NOMO-1 (cell line): ENCODE data around the gene CYBA.
A peak's percentile ranks its signal among the peaks of the same experiment; 100 is the strongest.

Source experiments
- DNase-seq, 2 experiments: peaks; one replicate each; lab custom pipeline; 2025; ENCODE audit not compliant: unreplicated experiment in 2 of 2; lab: John Stamatoyannopoulos, UW

CYBA gene

DNA sequence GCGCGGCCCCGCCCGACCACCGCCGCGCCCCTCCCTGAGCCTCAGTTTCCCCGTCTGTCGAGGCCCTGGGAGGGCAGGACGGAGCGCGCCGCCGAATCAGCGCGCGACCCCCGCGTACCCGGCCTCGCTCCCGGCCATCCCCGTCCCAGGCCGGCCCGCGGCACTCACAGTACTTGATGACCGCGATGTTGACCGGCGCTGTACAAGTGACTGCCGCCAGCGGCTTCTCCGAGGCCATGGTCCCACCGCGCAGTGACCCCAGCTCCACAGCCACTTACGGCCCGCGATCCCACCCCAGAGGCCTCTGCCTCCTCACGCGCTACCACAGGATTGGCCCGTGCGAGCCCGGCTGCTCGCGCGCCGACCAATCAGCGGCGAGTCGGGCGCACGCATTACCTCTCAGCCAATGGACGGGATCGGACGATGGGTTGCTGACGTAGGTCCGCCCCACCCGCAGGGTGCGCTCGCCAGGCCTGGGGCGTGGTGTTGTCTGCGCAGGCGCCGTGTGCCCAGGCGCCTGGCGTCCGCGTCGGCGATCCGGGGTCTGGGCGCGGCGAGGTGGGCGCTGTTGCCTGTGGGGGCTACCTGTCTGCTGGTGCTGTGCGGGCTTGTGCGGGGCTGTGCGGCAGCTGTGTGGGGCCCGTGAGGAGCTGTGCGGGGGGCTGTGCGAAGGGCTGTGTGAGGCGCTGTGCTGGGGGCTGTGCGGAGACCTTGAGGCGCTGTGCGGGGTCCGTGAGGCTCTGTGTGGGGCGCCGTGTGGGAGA lies 12.2 kb upstream of the CYBA start, which contains the start of gene MVD:
Gene MVD (minus strand): TSS at position 249 of the 764 bp plus-strand sequence. CDS start 11 bp downstream, at position 238.
- DNase-seq, result peak; percentile 97 to 99

DNA sequence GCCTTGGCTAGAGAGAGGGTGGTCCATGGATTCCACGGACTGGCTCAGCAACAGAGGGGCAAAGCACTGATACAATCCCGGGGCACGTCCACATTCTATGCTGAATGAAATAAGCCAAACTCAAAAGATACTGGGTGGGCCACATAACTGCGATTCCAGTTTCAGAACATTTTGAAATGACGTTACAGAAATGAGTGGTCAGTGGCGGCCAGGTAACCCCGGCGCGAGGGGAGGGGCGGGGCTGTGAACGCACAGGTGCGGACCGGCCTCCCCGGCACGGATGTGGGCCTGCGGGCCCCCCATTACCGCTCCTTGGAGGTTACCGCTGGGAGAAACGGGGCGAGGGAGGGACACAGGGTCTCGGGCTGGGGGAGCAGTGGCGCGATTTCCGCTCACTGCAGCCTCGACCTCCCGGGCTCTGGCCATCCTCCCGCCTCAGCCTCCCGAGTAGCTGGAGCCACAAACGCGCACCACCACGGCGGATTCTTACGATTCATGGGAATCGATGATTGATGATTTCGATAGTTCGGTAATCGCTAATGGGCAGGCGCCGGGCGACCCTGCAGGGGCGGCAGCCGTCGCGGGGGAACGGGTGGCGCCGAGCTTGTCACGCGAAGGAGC lies 11.5 kb upstream of the CYBA start:
- no peak for DNase-seq

- no peak for DNase-seq
These were observed 10.6 kb upstream of the CYBA start for GRCh38 chr16:88661468-88661867.

GRCh38 chr16:88659160-88659559 lies 8.3 kb upstream of the CYBA start:
- no peak for DNase-seq

DNA sequence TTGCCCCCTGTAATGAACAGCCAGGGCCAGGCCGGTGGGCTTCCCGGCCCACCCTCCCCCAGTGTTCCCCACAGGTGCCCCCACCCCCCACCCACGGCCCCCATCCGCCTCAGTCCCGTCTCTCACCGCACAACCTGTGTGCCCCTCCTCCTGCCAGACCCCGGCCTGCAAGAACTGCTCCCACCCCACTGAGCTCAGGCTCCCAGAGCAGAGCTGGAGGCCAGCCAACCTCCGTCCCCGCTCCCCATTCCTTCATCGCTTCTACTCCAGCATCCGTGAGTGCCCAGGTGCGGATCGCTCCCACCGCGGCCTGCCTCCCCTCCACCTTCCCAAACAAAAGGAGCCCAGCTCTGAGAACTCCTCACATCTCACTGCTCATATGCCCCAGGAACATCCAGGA lies 7.9 kb upstream of the CYBA start:
- no peak for DNase-seq

- no peak for DNase-seq
These were observed 6.5 kb upstream of the CYBA start for GRCh38 chr16:88657371-88657770.

DNA sequence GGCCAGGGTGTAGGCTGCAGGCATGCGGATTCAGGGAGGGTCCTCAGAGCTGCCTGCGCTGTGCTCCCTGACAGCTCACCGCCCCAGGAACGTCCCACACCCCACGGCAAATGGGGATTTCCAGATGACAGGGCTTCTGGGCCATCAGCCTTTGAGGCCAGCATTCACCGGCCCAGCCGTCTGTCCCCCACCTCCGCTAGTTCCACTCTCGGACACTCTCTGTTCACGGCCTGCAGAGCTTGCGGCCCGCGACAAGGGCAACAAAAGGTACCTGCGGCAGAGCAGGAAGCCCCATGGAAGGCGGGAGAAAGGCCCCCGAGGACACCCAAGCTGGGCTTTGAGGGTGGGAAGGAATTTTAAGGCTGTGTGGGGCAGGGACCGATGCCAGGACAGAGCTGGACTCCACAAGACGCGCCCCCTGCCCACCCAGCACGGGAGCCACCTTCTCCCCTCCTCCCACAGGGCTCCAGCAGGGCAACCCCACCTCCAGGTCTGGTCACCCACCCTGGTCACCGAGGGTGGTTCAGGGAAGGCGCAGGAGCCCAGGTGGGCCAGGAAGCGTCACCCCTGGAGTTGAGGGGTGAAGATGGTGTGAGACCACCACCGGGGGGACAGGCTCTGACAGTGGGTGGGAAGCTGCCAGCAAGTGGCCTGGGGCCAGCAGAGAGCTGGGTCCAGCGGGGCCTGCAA lies 5.6 kb upstream of the CYBA start:
- no peak for DNase-seq

- DNase-seq, result no peak
These were observed 5.0 kb upstream of the CYBA start for GRCh38 chr16:88655733-88656281.

GRCh38 chr16:88655053-88655732 lies 4.3 kb upstream of the CYBA start:
- DNase-seq, result no peak

DNA sequence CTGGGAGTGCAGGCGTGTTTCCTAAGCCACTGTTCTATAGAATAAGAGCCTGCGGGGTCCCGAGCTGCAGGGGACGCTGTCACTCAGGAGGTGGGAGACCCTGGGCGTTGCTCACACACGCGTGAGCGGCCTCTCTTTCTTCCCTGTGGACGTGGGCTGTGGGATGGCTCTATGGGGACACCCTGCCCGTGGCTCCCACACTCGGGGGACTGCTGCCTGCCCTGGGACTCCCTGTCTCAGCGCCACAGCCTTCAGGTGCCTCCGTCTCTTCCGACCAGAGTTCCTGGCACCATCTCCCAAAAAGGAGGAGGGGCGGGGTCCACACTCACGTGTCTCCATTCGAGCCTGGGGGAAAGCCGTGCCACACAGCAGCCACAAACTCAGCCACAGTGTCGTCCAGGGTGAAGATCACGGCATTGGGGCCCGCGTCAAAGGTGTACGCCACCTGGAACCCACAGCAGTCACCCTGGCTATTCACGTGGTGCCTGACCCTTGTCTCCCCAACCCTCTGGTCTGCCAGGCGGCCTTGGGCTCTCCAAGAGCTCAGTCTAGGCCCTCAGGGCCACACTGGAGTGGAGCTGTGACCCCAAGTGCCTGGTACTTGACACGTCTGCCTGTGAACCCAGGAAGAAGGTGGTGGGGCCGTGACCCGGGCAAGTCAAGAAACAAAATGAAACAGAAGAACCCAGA lies 3.7 kb upstream of the CYBA start:
- DNase-seq, result no peak

GRCh38 chr16:88653596-88654362 lies 2.9 kb upstream of the CYBA start:
- no peak for DNase-seq

- DNase-seq, result no peak
These were observed 2.2 kb upstream of the CYBA start for GRCh38 chr16:88653101-88653500.

- DNase-seq, result no peak
These were observed 1.9 kb upstream of the CYBA start for GRCh38 chr16:88652762-88653063.

- DNase-seq, result no peak
These were observed 1.3 kb upstream of the CYBA start for GRCh38 chr16:88651989-88652761.

DNA sequence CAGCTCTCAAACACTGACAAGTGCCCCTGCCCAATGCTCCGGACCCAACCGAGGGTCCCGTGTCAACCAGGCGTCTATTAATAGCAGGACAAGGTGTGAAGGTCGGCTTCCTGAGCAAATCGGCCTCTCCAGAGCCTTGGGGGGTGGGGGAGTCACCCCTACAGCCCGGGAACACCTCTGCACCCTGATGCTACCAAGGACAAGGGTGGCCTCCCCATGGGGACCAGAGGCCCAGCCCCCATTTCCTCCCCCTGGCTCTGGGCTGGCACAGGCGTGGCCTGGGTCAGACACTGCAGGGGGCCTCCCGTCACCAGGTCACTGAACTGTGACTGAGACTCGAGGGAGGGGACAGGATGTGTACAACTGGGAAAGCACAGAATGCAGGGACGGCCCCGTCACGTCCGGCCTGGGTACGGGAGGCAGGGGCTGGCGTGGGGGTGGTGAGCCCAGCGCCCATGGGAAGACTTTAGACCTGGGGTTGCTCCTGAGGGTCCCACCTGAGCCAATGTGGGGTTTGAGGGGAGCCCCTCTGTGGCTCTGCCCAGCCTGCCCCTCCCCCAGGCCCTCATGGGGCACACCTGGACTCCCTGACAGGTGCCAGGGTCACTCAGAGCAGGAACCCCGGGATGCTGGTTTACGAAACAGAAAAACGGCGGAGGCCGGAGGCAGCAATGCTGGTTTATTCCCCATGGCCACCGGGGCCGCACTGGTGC lies 579 bp upstream of the CYBA start:
- DNase-seq, result peak in 1 of 2 experiments; percentile 25

- peak; percentile 58 to 59 for DNase-seq
These were observed 717 bp downstream of the CYBA start for GRCh38 chr16:88649924-88650748.

GRCh38 chr16:88649195-88649923 lies 1.5 kb downstream of the CYBA start:
- DNase-seq, result no peak
